ENCODE measurements around the gene MED12L. TPM values are rescaled to one million over a fixed set of nuclear protein-coding genes. Genes with fewer than 3 reads are reported as not detected.
A peak's percentile ranks its signal among the peaks of the same experiment; 100 is the strongest.
"Not testable (repeated sequence)": the region's sequence is repeated elsewhere in the genome, so short reads cannot be mapped to it uniquely, and the experiment has no call there.

The MED12L gene
- total and polyA plus RNA-seq, 2 donors (not counting 1 experiment from before 2014, with no cell fraction given): 0.94 to 4.3 TPM

GRCh38 chr3:151067158-151067557 lies 18.3 kb upstream of the MED12L start:
- H3K9ac ChIP-seq (ENCODE audit: insufficient read depth, low read length): no peak overlapping the region
- H3K79me2 ChIP-seq (ENCODE audit: control insufficient read depth, insufficient read depth, low read length): no peaks in the 10 kb centered on the region
- H3K4me1 ChIP-seq (ENCODE audit: control insufficient read depth, extremely low read depth, insufficient read depth, low read length): no peaks in the 10 kb centered on the region
- H3K36me3 ChIP-seq (ENCODE audit: control insufficient read depth, insufficient read depth, low read length): no peaks in the 10 kb centered on the region
- no peak for TF ChIP-seq EZH2 (IDR thresholded peaks at IDR 0.05; ENCODE audit: low read length, missing control alignments)
- no peak overlapping the region for H3K4me3 ChIP-seq (replicated peaks in 1 of 4; ENCODE audit: control extremely low read depth in 1 of 4, insufficient read depth in 1 of 4, low read depth in 3 of 4, low read length in 4 of 4)
- no peak overlapping the region for H2AFZ ChIP-seq (ENCODE audit: low read length)
- no peaks in the 10 kb centered on the region for H3K9me3 ChIP-seq (ENCODE audit: control insufficient read depth, insufficient read depth, low read depth, low read length)
- H3K4me2 ChIP-seq (ENCODE audit: extremely low read depth, insufficient read depth, low read length): no peak overlapping the region
- no peaks in the 10 kb centered on the region for H3K27me3 ChIP-seq (ENCODE audit: control insufficient read depth, insufficient read depth, low read length)
- H4K20me1 ChIP-seq (ENCODE audit: control insufficient read depth, extremely low read depth, insufficient read depth, low read length): no peaks in the 10 kb centered on the region
- peak in 1 of 2 donors; percentile 6 for DNase-seq (ENCODE audit: low read depth in 2 of 2)
- no peak overlapping the region for H3K27ac ChIP-seq (ENCODE audit: insufficient read depth, low read length)

DNA sequence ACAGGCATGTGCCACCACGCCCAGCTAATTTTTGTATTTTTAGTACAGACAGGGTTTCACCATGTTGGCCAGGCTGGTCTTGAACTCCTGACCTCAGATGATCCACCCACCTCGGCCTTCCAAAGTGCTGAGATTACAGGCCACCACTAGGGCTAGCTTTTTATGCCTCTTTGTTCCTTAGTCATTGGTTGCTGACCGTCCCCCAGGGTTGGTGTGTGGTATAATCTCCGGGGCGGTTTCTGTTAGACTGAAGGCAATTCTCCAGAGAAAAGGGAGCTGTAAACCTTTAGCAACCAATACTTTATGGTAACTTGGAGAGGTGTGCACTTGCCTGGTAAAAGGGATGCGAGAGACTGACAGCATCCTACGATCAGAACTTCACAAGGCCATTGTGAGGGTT lies 12.6 kb upstream of the MED12L start:
- DNase-seq (ENCODE audit: low read depth in 2 of 2); H2AFZ ChIP-seq (ENCODE audit: low read length); H3K27ac ChIP-seq (ENCODE audit: insufficient read depth, low read length); H4K20me1 ChIP-seq (ENCODE audit: control insufficient read depth, extremely low read depth, insufficient read depth, low read length); H3K27me3 ChIP-seq (ENCODE audit: control insufficient read depth, insufficient read depth, low read length); H3K36me3 ChIP-seq (ENCODE audit: control insufficient read depth, insufficient read depth, low read length); H3K9ac ChIP-seq (ENCODE audit: insufficient read depth, low read length); H3K9me3 ChIP-seq (ENCODE audit: control insufficient read depth, insufficient read depth, low read depth, low read length); H3K4me3 ChIP-seq (replicated peaks in 1 of 4; ENCODE audit: control extremely low read depth in 1 of 4, insufficient read depth in 1 of 4, low read depth in 3 of 4, low read length in 4 of 4); H3K4me1 ChIP-seq (ENCODE audit: control insufficient read depth, extremely low read depth, insufficient read depth, low read length); H3K79me2 ChIP-seq (ENCODE audit: control insufficient read depth, insufficient read depth, low read length); H3K4me2 ChIP-seq (ENCODE audit: extremely low read depth, insufficient read depth, low read length): not testable (repeated sequence)

GRCh38 chr3:151074256-151074655 lies 11.2 kb upstream of the MED12L start:
- Histone ChIP-seq H3K27me3 (ENCODE audit: control insufficient read depth, insufficient read depth, low read length) (peaks cover 4% of the 10 kb centered on the region), H3K9ac (ENCODE audit: insufficient read depth, low read length) (no peak overlapping the region), H2AFZ (ENCODE audit: low read length) (no peak overlapping the region), H3K4me3 (replicated peaks in 1 of 4; ENCODE audit: control extremely low read depth in 1 of 4, insufficient read depth in 1 of 4, low read depth in 3 of 4, low read length in 4 of 4) (no peak overlapping the region), H3K9me3 (ENCODE audit: control insufficient read depth, insufficient read depth, low read depth, low read length) (no peaks in the 10 kb centered on the region), H3K27ac (ENCODE audit: insufficient read depth, low read length) (no peak overlapping the region), H3K4me1 (ENCODE audit: control insufficient read depth, extremely low read depth, insufficient read depth, low read length) (no peaks in the 10 kb centered on the region), H3K4me2 (ENCODE audit: extremely low read depth, insufficient read depth, low read length) (no peak overlapping the region), H4K20me1 (ENCODE audit: control insufficient read depth, extremely low read depth, insufficient read depth, low read length) (no peaks in the 10 kb centered on the region), H3K36me3 (ENCODE audit: control insufficient read depth, insufficient read depth, low read length) (no peaks in the 10 kb centered on the region), H3K79me2 (ENCODE audit: control insufficient read depth, insufficient read depth, low read length) (no peaks in the 10 kb centered on the region)
- no peak for DNase-seq (ENCODE audit: low read depth in 2 of 2)
- TF ChIP-seq CTCF (conservative IDR thresholded peaks at IDR 0.05 in 1 of 2, IDR thresholded peaks at IDR 0.05 in 1 of 2; ENCODE audit: low read depth in 1 of 2, low read length in 2 of 2) (no peak), EZH2 (IDR thresholded peaks at IDR 0.05; ENCODE audit: low read length, missing control alignments) (no peak)

DNA sequence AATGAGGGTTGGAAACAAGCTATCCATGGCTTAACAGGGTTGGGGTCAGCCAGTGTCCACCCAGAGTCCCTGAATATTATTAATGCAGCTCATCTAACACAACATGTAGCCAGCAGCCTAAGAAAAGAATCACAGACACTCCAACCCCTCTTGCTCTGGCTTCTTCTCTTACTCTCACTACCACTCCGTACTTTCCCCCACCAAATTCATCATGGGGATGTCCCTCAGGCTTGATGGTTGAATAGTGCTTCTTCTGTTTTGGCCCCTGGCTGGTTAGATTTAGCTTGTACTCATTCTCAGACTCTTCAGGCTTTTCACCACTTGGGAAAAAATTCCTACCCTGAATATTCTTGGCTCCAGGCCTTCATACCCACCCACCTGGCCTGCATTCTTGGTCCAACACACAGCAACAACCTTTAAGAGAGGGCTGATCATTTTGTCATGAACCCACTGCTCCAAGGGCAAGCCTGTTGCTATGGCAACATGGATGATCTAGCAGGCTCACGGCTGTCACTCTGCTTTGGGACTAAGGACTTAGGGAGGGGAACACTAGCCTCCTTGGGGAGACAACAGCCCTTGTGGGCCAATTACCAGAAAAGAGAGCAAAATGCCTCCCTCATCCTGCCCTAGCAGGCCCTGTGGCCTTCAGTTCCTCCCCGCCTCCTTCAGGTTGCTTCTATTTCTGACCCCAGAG lies 9.4 kb upstream of the MED12L start:
- H3K4me1 ChIP-seq (ENCODE audit: control insufficient read depth, extremely low read depth, insufficient read depth, low read length): no peaks in the 10 kb centered on the region
- H3K9ac ChIP-seq (ENCODE audit: insufficient read depth, low read length): no peak overlapping the region
- H4K20me1 ChIP-seq (ENCODE audit: control insufficient read depth, extremely low read depth, insufficient read depth, low read length): no peaks in the 10 kb centered on the region
- no peaks in the 10 kb centered on the region for H3K36me3 ChIP-seq (ENCODE audit: control insufficient read depth, insufficient read depth, low read length)
- H3K27ac ChIP-seq (ENCODE audit: insufficient read depth, low read length): no peak overlapping the region
- H2AFZ ChIP-seq (ENCODE audit: low read length): no peak overlapping the region
- no peaks in the 10 kb centered on the region for H3K79me2 ChIP-seq (ENCODE audit: control insufficient read depth, insufficient read depth, low read length)
- DNase-seq (ENCODE audit: low read depth in 2 of 2): no peak
- no peak for TF ChIP-seq CTCF (conservative IDR thresholded peaks at IDR 0.05 in 1 of 2, IDR thresholded peaks at IDR 0.05 in 1 of 2; ENCODE audit: low read depth in 1 of 2, low read length in 2 of 2)
- peaks cover 4% of the 10 kb centered on the region for H3K27me3 ChIP-seq (ENCODE audit: control insufficient read depth, insufficient read depth, low read length)
- H3K4me2 ChIP-seq (ENCODE audit: extremely low read depth, insufficient read depth, low read length): no peak overlapping the region
- H3K9me3 ChIP-seq (ENCODE audit: control insufficient read depth, insufficient read depth, low read depth, low read length): no peaks in the 10 kb centered on the region
- H3K4me3 ChIP-seq (replicated peaks in 1 of 4; ENCODE audit: control extremely low read depth in 1 of 4, insufficient read depth in 1 of 4, low read depth in 3 of 4, low read length in 4 of 4): no peak overlapping the region

All from fibroblast of lung (primary cell).